Endothelial cell of umbilical vein (primary cell): ENCODE data around the gene GIMAP2.

Experiments used
- CTCF ChIP-seq, 2 donors: IDR thresholded peaks; 1 replicate in 1 of 2; 2 replicates in 1 of 2; pipeline ENCODE4 v1.5.1; 2011; ENCODE audit warnings: low read length in 2 of 2, mild to moderate bottlenecking in 2 of 2, moderate library complexity in 2 of 2, control low read depth in 1 of 2, inconsistent platforms in 1 of 2, low read depth in 1 of 2; ENCODE audit not compliant: insufficient read depth in 1 of 2; ENCODE audit errors: extremely low read depth in 1 of 2
- EZH2 ChIP-seq: IDR thresholded peaks from 2 replicates; pipeline ENCODE4 v1.6.1; 2012; ENCODE audit warnings: borderline replicate concordance, low read depth, mild to moderate bottlenecking, moderate library complexity, low read length, inconsistent platforms; ENCODE audit not compliant: severe bottlenecking
- FOS ChIP-seq: IDR thresholded peaks from 2 replicates; pipeline ENCODE4 v1.6.1; 2011; ENCODE audit warnings: mild to moderate bottlenecking, low read length, moderate library complexity, borderline replicate concordance; ENCODE audit not compliant: insufficient read depth
- MAX ChIP-seq: IDR thresholded peaks from 2 replicates; pipeline ENCODE4 v1.6.1; 2011; ENCODE audit not compliant: insufficient read depth, insufficient read length
- POLR2A ChIP-seq: IDR thresholded peaks from 2 replicates; pipeline ENCODE4 v1.6.1; 2012; ENCODE audit warnings: low read depth, mild to moderate bottlenecking, control low read depth, low read length
- POLR2AphosphoS5 ChIP-seq: IDR thresholded peaks from 2 replicates; pipeline ENCODE4 v1.6.1; 2012; ENCODE audit warnings: low read depth, mild to moderate bottlenecking, control low read depth, low read length, moderate library complexity; ENCODE audit not compliant: insufficient read depth

- TF ChIP-seq POLR2A (no peak), EZH2 (no peak), CTCF (IDR thresholded peaks at IDR 0.05; ENCODE audit: extremely low read depth in 1 of 2, insufficient read depth in 1 of 2, low read depth in 1 of 2, low read length in 2 of 2) (no peak), MAX (no peak), POLR2AphosphoS5 (no peak), FOS (no peak)
Measured at GRCh38 chr7:150731916-150732315, 46.4 kb downstream of the GIMAP2 start.
